HG03571 (cell line): Measurements from ENCODE around the gene ZACN.
A peak's percentile ranks its signal among the peaks of the same experiment; 100 is the strongest.
"Not testable (repeated sequence)": the region's sequence is repeated elsewhere in the genome, so short reads cannot be mapped to it uniquely, and the experiment has no call there.

Source experiments
- ATAC-seq: cut with Tn5 transposase; IDR thresholded peaks from one replicate; pipeline ENCODE4 v1.9.1; 2021; ENCODE audit not compliant: unreplicated experiment

Gene ZACN

DNA sequence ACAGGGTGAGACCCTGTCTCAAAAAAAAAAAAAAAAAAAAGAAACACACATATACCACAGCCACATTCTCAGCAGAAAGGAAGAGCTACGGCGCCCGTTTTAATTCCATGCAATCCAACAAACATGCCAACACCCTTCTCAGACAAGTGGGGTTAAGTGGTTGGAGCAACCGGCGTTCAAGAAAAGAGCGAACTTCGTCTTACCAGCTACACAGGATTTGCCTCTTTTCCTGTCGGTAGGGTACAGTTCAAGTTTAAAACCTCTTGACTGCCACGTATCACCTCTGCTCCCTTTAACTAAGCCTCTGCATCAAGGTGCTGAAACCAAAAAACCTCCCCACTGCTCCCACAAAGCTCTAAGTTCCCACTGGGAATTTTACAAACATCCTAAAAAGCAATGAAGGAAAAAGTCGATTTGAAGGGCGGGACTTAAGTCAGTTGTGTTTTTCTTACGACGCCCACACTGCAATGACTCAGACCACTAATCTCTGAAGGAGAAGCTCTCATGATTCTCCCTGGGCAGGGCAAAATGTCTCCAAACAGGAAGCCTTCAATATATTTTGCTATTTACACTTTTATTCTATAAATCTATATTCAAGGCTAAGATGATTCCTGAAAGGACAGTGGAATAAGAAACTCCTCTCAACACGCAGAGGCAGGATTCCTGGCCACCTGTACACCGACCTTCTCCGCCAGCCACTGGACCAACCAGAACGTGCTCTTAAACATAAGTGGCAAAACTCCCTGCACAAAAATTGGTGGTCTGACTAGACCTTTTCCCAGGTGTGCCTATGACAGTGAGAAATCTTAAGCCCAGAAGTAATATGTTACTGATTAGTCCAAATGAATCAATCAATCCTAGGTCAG, 25.5 kb upstream of the ZACN start:
- ATAC-seq: no peak

DNA sequence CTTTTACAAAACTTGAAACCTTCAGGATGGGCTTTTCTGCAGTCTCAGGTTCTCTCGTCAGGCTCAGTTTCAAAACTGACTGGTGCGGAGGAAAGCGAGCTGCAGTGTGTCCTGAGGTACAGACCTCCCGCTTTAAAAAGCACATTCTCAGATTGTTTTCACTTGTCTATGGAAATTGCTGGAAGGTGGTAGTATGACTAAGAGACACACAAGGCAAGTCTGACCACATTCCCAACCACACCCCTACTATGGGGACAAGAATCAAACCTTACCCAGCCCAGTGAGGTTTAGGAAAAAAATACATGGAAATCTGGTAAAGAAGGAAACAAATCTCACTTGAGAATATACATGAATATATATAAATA, 24.9 kb upstream of the ZACN start:
- no peak for ATAC-seq

DNA sequence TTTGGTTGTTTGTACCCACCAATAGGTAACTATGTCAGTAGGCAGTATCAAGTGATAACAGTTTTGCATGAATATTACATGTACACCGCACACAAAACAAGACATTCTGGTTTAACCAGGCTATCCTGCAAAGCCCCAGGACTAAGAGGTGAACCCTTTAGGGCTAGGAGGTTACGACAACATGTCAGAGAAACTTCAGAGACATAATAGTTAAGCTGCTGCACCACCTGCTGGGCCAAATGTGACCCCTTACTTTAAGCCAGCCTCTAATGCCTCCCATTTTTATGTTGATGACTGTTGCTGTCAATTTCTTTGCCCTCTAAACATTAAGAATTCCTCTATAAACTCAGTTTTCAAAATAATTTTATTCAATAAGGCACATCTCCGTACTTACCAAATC, 22.1 kb upstream of the ZACN start:
- no peak for ATAC-seq

DNA sequence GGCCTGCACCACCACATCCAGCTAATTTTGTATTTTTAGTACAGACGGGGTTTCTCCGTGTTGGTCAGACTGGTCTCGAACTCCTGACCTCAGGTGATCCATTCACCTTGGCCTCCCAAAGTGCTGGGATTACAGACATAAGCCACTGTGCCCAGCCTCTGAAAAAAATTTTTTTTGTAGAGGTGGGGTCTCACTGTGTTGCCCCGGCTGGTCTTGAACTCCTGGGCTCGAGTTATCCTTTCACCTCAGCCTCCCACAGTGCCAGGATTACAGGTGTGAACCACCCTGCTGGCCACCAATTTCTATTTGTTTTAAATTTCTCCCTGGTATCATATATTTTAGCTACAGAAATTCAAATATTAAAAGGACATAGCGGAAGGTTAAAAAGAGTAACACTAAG, 20.7 kb upstream of the ZACN start:
- ATAC-seq: not testable (repeated sequence)

DNA sequence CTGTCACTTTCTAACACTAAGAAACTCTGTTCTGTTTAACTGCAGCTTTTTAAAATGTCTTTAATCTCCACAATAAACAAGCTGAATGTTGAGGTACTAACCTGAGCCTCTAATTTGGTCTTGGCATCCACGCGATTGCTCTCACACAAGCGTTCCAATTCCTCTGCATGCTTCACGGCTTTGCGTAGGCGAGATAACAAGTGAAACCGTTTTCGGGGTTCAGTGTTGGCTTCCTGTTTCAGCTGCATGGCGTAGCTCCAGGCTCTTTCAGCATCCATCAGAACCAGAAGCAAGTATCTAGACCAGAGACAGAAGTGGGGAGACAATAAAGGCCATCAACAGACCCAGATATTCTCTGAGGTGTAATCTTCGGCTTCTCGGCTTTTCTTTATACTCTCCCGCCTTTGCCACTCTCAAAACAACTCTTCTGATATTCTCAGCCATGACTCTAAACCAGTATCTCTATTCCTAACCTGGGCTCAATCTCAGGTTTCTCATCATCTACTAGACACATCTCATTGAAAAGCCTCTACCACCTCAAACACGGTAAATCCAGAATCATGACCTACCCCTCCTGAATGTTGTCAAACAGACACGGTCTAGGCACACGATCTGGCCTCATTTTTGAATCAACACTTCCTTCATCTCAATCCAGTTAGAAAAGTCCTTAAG, 15.0 kb upstream of the ZACN start:
- no peak for ATAC-seq

DNA sequence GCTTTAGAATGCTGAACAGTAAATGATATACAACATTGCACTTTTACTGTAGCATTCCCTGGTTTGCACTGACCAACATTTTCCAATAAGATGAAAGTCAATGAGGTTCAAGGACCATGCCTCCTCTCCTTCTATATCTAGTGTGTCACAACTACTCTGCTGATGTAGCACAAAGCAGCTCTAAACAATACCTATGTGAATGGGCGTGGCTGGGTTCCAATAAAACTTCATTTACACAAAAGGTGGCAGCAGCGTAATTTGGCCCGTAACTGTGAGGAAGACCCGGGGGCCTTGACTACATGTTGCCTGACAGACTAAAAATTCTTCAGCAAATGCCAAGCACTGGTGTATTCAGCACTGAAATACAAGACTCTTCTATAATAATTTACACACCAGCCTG, 13.2 kb upstream of the ZACN start:
- no peak for ATAC-seq

DNA sequence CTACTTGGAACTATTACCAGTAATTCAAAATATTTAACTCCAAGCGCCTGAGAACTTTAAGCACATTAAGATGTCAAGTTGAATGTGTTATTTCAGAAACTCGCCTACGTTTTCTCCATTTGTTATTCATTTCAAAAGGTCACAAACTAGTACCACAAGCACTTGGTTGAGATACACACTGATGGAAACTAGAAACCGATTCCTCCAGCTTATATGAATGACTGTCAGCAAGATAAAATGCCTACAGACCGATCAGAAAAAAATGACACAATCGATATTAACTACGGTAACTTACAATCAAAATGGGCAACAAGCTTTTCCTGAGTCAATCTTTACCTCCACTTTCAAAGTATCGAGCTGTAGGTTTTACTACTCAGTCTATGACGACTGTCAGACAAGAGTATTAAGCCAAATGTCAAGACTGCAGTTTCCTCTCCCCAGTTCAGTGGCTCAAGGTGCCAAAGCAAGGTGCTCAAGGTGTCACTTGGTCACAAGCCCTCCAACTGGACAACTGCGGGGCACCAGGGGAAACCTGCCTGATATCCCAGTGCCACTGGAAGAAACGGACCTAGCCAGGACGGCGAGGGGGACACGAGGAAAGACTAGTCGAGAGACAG, 7.3 kb upstream of the ZACN start:
- no peak for ATAC-seq

DNA sequence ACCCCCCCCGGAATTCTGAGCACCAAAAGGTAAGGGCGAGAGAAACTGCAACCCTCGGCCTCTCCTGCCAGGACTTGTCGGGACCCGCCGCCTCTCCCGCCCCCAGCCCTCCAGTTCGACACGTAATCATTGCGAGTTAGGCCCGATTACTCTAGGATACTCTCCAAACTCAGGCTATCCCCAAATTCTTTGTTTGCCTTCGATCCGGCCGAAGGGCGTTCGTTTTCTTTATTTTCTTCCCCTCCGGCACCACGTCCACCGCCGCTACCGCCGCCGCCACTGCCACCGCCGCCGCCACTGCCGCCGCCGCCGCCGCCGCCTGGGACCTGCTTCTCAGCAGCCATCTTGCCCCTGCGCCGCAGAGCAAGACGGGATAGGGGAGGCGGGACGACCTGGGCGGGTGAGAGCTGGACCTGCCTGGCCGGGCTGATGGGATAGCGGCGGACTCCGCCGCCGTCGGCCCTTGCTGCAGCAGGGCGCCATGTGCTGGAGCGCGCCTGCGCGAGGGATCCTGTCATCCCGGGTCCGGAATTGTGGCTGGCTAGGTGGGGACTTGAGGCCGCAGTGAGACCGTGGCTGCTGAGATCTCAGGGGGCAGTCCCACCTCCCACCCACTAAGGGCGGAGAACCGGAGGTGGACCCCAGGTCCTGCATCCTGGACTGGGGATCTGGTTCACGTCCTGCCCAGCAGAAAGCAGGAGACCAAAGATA, 6.7 kb upstream of the ZACN start, which contains the start of gene SRP68:
TSS of gene SRP68 (minus strand) at position 370 of the 711 bp plus-strand sequence. CDS start at position 344, 26 bp downstream.
- peak; percentile 78 for ATAC-seq

DNA sequence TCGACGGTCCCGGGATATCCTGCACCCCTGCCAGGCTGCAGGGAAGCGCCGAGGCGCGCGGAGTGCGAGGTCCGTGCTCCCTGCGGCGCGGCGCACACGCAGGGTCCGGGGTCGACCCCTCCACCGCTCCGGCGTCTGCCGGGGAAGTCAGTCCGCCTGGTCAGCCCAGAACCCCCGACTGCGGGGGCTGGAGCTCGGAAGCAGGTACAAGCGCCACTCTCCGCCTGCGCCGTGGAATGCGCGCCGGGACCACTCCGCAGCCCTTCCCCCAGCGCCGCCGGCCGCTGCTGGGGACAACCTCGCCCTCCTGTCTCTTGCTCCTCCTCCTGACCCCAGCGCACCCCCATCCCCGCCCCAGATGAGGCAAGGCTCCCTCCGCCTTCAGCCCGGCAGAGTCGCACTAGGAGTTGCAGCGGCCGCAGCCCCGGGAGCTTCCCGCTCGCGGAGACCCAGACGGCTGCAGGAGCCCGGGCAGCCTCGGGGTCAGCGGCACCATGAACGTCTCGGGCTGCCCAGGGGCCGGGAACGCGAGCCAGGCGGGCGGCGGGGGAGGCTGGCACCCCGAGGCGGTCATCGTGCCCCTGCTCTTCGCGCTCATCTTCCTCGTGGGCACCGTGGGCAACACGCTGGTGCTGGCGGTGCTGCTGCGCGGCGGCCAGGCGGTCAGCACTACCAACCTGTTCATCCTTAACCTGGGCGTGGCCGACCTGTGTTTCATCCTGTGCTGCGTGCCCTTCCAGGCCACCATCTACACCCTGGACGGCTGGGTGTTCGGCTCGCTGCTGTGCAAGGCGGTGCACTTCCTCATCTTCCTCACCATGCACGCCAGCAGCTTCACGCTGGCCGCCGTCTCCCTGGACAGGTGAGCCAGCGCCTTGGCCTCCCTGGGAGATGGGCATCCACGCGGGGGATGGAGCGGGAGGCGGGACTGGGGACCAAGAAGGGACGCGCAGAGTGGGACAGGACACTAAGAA, 4.3 kb upstream of the ZACN start, which contains the start of gene GALR2:
TSS of gene GALR2 (plus strand) at position 392 of the 974 bp plus-strand sequence. CDS start at position 495, 103 bp downstream.
- no peak for ATAC-seq

DNA sequence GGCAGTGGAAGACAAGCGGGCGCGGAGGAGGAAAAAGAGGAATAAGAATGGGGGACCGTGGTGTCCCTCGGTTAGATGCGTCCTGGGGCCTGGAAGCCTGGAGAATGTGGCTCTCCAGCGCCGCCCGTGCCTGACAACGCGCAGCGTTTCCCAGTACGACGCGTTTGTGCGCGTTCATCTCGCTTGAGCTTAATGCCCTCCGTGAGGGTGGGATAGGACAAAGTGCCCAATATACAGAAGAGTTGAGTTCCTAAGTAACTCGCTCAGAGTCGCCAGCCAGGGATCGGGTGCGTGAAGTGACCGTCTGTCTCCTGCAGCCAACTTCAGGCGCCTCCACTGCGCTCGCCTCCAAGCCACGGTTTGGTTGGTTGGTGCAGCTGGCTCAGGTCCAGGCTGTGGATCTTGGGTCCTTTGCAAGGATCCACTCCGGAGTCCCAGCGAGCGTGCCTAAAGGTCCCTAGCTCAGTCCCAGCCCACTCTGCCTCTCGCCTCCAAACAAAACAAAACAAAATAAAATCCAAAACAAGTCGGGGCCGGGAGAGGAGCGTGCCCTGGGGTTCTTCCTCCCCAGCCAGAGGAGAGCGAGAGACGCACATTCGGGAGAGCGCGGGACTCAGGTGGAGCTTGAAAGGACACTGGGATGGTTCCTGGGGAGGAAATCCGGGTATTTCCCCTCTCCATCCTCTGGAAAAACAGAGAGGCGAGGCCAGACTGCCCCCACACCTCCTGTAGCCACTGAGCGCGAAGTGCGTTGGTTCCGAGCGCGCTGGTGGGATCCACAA, 3.4 kb upstream of the ZACN start:
- no peak for ATAC-seq

DNA sequence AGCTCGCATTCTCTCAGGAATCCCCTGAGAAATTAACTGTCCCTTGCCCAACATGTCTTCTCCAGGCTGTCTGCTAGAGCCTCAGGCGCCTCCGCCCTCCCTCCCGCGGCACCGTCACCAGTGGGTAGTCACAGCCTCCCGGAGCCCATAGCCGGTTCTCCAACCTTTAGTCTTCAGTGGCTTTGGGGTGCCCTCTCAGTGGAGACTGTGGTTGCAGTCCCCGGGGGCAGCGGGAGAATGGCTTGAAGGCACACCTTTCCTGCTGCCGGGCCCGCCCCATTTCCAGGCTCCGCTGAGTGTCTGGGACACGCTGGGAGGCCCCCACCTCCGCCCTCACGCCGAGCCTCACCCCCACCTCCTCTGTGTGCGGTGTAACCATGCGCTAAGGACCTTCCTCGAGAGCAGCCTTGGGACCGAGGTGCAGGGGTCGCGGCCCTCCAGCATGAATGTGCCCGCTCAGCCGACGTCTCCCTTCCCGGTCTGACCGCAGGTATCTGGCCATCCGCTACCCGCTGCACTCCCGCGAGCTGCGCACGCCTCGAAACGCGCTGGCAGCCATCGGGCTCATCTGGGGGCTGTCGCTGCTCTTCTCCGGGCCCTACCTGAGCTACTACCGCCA, 2.7 kb upstream of the ZACN start:
- no peak for ATAC-seq

DNA sequence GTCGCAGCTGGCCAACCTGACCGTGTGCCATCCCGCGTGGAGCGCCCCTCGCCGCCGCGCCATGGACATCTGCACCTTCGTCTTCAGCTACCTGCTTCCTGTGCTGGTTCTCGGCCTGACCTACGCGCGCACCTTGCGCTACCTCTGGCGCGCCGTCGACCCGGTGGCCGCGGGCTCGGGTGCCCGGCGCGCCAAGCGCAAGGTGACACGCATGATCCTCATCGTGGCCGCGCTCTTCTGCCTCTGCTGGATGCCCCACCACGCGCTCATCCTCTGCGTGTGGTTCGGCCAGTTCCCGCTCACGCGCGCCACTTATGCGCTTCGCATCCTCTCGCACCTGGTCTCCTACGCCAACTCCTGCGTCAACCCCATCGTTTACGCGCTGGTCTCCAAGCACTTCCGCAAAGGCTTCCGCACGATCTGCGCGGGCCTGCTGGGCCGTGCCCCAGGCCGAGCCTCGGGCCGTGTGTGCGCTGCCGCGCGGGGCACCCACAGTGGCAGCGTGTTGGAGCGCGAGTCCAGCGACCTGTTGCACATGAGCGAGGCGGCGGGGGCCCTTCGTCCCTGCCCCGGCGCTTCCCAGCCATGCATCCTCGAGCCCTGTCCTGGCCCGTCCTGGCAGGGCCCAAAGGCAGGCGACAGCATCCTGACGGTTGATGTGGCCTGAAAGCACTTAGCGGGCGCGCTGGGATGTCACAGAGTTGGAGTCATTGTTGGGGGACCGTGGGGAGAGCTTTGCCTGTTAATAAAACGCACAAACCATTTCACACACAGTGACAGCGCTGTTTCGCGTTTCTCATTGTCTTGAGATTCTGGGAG, 2.0 kb upstream of the ZACN start:
- no peak for ATAC-seq

DNA sequence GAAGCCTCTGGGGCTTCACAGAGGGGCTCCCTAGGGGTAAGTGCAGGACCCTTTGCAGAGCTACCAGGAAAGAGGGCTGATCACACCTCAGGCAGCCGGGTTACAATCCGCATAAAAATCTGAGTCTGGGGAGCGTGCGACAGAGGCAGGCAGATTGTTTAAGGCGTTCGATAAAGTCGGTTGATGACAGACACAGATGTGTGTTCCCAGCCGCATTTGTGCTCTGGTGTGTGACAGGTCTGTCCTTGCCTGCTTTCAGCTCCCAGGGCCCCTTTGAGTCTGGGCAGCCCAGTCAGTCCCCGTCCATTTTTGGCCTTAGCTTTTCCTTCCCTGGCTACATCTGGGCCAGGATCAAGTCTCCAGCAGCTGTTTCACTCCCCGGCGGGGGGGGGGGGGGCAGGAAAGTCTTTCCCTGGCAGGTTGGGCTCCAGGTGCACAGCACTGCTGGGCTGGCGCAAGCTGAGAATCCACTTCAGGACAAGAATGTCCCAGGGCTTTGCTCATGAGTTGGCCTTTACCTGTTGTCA, 1.3 kb upstream of the ZACN start:
- no peak for ATAC-seq

DNA sequence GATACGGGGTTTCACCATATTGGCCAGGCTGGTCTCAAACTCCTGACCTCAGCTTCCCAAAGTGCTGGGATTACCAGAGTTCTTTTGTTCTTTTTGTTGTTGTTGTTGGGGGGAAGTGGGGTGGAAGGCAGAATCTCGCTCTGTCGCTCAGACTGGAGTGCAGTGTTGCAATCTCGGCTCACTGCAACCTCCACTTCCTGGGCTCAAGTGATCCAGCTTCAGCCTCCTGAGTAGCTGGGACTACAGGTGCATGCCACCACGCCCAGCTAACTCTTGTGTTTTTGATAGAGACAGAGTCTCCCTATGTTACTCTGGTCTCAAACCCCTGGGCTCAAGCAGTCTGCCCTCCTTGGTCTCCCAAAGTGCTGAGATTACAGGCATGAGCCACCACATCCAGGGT, 612 bp upstream of the ZACN start:
- ATAC-seq: not testable (repeated sequence)

DNA sequence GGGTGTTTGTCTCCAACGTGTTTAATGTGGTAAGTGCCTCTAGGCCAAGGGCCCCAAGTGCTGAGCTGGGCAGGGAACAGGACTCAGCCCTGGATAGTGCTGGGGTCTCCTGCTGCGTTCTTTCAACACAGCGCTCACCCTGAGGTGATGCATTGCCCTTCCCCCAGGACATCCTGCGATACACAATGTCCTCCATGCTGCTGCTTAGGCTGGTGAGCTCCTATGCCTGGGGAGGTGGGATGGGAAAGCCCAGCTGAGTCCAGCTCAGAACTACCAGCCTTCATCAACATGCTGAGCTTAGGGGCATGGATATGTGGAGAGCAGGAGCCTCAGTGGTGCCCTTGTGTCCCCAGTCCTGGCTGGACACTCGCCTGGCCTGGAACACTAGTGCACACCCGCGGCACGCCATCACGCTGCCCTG, 563 bp downstream of the ZACN start:
- no peak for ATAC-seq

DNA sequence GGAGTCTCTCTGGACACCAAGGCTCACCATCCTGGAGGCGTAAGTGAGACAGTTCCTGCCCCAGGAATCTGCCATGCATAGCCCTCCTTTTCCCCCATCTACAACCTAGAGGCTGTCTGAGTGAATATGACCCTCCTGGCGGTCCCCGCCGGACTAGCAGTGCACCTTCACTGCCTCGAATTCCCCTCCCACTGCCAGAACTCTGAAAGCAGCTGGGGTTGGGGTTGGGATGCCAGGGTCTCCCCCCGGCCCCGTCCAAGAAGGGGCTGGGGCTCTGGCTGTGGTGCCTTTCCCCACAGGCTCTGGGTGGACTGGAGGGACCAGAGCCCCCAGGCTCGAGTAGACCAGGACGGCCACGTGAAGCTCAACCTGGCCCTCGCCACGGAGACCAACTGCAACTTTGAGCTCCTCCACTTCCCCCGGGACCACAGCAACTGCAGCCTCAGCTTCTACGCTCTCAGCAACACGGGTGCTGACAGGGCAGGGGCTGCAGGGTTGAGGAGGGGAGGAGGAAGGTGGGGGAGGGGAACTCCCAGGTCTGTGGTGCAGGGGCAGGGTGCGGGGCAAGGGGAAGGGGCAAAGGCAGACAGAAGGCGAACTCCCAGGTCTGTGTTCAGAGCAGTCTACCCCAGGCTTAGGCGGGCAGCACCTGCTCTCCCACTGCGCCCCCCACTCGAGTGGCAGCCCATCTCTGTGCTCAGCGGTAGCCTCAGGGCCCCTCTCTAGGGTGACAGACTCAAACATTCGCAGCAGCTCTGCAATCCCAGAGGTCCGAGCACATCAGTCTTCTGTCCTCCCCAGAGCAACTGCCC, 1.2 kb downstream of the ZACN start:
- no peak for ATAC-seq

DNA sequence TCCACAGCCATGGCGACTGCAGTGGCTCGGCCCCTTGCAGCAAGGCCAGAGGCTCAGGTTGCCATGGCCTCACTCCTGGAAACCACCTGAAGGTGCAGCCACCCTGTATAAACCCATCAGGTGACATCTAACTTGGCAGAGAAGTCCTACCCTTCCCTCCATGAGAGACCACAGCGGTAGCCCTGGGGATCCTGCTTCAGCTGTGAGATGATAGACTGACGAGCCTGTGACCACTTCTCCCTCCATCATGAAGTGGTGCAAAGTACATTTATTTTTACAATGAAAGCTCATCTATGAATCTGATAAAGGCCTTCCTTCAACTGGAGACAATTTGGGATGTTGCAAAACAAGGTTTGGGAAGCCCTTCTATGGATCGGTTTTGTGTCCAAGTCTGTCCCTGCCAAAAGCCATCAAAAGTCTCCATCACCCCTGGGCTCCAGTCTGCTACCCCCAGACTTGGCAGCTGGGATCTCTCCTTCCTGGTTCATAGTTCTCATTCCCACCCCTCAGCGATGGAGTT, 1.8 kb downstream of the ZACN start:
- ATAC-seq: no peak
